ENCODE measurements around the gene OTOF. TPM values are rescaled to one million over a fixed set of nuclear protein-coding genes. Genes with fewer than 3 reads are reported as not detected.

OTOF gene
- total RNA-seq, 1 experiment from 2014 or later = not detected

GRCh38 chr2:26473796-26474195 lies 4.1 kb downstream of the OTOF start:
- Histone ChIP-seq H3K9me3 (ENCODE audit: low read depth, low read length, poor library complexity, severe bottlenecking) (peaks cover 5% of the 10 kb centered on the region), H3K4me1 (ENCODE audit: insufficient read depth, low read length, poor library complexity, severe bottlenecking) (no peaks in the 10 kb centered on the region), H3K4me3 (ENCODE audit: low read depth, low read length, poor library complexity, severe bottlenecking) (no peak overlapping the region), H3K27me3 (replicated peaks; ENCODE audit: insufficient read depth, low read depth, low read length, poor library complexity) (no peaks in the 10 kb centered on the region), H3K27ac (ENCODE audit: low read depth, low read length, poor library complexity, severe bottlenecking) (no peak overlapping the region), H3K36me3 (ENCODE audit: insufficient read depth, low read length, poor library complexity, severe bottlenecking) (no peaks in the 10 kb centered on the region)
- ChIA-PET CTCF (no interaction called here), POLR2A (ENCODE audit: low non-redundant PET) (no interaction called here)
- DNase-seq (ENCODE audit: low spot score) = no peak
- TF ChIP-seq EZH2 (IDR thresholded peaks at IDR 0.05; ENCODE audit: borderline replicate concordance, low read depth, low read length, poor library complexity, severe bottlenecking) (no peak), CTCF (conservative IDR thresholded peaks at IDR 0.05; ENCODE audit: low read depth, low read length) (no peak)
- intact Hi-C loops (cut with micrococcal nuclease; ENCODE audit: unreplicated experiment) = no loop called here
- BruUV-seq (replicated peaks) = no TSS peak

GRCh38 chr2:26472821-26473655 lies 4.9 kb downstream of the OTOF start:
- no TSS peak for BruUV-seq (replicated peaks)
- intact Hi-C loops (cut with micrococcal nuclease; ENCODE audit: unreplicated experiment) = no loop called here
- Histone ChIP-seq H3K4me3 (ENCODE audit: low read depth, low read length, poor library complexity, severe bottlenecking) (no peak overlapping the region), H3K9me3 (ENCODE audit: low read depth, low read length, poor library complexity, severe bottlenecking) (peaks cover 5% of the 10 kb centered on the region), H3K4me1 (ENCODE audit: insufficient read depth, low read length, poor library complexity, severe bottlenecking) (no peaks in the 10 kb centered on the region), H3K36me3 (ENCODE audit: insufficient read depth, low read length, poor library complexity, severe bottlenecking) (no peaks in the 10 kb centered on the region), H3K27ac (ENCODE audit: low read depth, low read length, poor library complexity, severe bottlenecking) (no peak overlapping the region), H3K27me3 (replicated peaks; ENCODE audit: insufficient read depth, low read depth, low read length, poor library complexity) (no peaks in the 10 kb centered on the region)
- POLR2A ChIA-PET (ENCODE audit: low non-redundant PET) = no interaction called here
- TF ChIP-seq EZH2 (IDR thresholded peaks at IDR 0.05; ENCODE audit: borderline replicate concordance, low read depth, low read length, poor library complexity, severe bottlenecking) (no peak), CTCF (conservative IDR thresholded peaks at IDR 0.05; ENCODE audit: low read depth, low read length) (no peak)
- CTCF ChIA-PET = no interaction called here
- DNase-seq (ENCODE audit: low spot score) = no peak

- Histone ChIP-seq H3K27ac (ENCODE audit: low read depth, low read length, poor library complexity, severe bottlenecking) (no peak overlapping the region), H3K9me3 (ENCODE audit: low read depth, low read length, poor library complexity, severe bottlenecking) (peaks cover 5% of the 10 kb centered on the region), H3K4me1 (ENCODE audit: insufficient read depth, low read length, poor library complexity, severe bottlenecking) (no peaks in the 10 kb centered on the region), H3K4me3 (ENCODE audit: low read depth, low read length, poor library complexity, severe bottlenecking) (no peak overlapping the region), H3K36me3 (ENCODE audit: insufficient read depth, low read length, poor library complexity, severe bottlenecking) (no peaks in the 10 kb centered on the region), H3K27me3 (replicated peaks; ENCODE audit: insufficient read depth, low read depth, low read length, poor library complexity) (no peaks in the 10 kb centered on the region)
- CTCF ChIA-PET = interaction anchor here (0.6 kb wide), 1 partner anchor 545 kb away, joined by 4 read pairs; no protein-coding TSS in a partner anchor
- intact Hi-C loops (cut with micrococcal nuclease; ENCODE audit: unreplicated experiment) = no loop called here
- TF ChIP-seq CTCF (conservative IDR thresholded peaks at IDR 0.05; ENCODE audit: low read depth, low read length) = no peak
- no peak for TF ChIP-seq EZH2 (IDR thresholded peaks at IDR 0.05; ENCODE audit: borderline replicate concordance, low read depth, low read length, poor library complexity, severe bottlenecking)
- no peak for DNase-seq (ENCODE audit: low spot score)
- BruUV-seq (replicated peaks) = no TSS peak
- POLR2A ChIA-PET (ENCODE audit: low non-redundant PET) = no interaction called here
Observed at GRCh38 chr2:26471766-26472706, 5.9 kb downstream of the OTOF start.

All from A673 (cell line).